GM19397 (cell line): ENCODE results near the gene ADAD1.
A peak's percentile ranks its signal among the peaks of the same experiment; 100 is the strongest.
"Not testable (repeated sequence)": the region's sequence is repeated elsewhere in the genome, so short reads cannot be mapped to it uniquely, and the experiment has no call there.

Source experiments
- ATAC-seq: cut with Tn5 transposase; IDR thresholded peaks from one replicate; pipeline ENCODE4 v1.9.1; 2021; ENCODE audit warnings: mild to moderate bottlenecking, moderate library complexity; ENCODE audit not compliant: unreplicated experiment

ADAD1 gene

DNA sequence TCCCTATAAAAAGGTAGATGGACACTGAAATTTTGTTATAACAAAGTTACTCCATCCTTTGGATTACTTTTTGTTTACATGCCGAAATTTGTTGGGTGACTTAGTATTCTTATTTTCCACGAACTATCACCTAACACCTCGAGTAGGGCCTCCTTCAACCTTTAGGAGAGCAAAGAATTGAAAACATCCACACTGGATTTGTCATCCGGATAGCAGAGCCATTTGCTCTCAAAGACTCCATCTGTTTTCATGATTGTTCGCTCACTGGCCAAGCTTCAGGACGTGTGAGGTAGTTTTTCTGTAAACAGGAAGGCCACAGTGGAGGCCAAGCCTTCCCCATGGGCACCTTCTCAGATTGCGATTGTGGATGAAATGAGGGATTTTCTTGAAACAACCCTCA, at the start of gene ADAD1:
TSS of gene ADAD1 (plus strand) at position 301 of the 400 bp plus-strand sequence. CDS start 1,059 bp downstream, outside the sequence.
- no peak for ATAC-seq

DNA sequence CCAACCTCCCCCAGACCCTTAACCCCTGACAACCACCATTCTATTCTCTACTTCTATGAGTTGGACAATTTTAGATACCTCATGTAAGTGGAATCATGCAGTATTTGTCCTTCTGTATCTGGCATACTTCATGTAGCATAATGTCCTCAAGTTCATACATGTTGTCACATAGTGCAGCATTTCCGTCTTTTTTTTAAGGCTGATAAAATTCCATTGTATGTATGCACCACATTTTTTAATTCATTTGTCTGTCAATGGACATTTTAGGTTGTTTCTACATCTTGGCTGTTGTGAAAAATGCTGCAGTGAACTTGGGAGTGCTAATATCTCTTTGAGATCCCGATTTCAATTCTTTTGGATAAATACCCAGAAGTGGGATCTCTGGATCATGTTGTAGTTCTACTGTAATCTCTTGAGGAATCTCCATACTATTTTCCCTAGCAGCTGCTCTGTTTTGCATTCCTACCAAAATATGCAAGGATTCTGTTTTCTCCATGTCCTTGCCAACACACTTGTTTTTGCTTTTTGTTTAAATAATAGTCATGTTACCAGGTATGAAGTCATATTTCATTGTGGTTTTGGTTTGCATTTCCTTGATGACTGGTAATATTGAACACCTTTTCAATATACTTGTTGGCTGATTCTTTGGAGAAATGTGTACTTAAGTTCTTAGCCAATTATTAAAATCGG, 48.8 kb upstream of the ADAD1 start:
- ATAC-seq, result no peak

DNA sequence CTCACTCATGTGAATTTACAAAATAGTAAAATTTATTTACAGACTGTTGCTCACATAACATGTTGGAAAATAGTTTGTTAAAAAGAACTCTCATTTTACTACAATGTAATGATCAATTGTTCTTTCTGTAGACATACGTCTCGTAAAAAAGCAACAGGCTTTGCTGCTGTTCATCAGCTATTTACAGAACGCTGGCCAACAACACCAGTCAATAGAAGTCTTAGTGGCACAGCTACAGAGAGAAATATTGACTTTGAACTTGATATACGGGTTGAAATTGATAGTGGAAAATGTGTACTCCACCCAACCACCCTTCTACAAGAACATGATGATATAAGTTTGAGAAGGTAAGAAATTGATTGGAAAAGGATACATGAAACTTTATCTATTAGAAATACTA, 47.6 kb upstream of the ADAD1 start:
- no peak for ATAC-seq

DNA sequence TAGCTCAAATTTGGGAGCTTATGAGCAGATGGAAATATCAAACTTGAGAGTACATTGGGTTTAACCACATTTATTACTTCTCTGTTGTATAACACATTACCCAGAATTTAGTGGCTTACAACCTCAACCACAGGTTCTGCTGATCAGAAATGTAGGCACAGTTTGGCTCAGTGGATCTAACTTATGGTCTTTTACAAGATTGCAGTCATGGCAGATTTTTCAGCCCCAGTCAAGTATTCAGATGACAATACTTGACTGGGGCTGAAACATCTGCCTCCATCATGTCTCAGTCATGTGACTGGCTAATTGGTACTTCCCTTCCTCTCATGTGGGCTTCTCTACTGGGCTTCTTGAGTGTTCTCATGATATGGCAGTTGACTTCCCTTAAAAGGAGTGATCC, 44.0 kb upstream of the ADAD1 start:
- ATAC-seq, result no peak

DNA sequence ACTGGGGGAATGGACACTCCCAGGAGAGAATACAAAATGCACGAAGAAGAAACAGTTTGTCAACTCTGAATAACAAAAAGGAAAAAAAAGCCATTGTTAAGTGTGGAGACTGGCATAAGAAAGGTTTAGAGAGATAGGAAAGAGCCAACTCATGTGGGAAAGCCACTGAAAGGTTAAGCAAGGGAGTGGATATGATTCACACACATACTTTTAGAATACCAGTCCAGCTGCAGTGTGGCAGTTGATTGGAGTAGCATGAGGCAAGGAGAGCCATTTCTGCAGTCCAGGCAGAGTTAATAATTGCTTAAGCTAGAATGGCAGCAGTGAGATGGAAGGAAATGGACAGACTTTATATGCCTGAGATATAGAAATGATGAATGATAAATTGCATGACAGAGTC, 36.9 kb upstream of the ADAD1 start:
- ATAC-seq, result no peak

DNA sequence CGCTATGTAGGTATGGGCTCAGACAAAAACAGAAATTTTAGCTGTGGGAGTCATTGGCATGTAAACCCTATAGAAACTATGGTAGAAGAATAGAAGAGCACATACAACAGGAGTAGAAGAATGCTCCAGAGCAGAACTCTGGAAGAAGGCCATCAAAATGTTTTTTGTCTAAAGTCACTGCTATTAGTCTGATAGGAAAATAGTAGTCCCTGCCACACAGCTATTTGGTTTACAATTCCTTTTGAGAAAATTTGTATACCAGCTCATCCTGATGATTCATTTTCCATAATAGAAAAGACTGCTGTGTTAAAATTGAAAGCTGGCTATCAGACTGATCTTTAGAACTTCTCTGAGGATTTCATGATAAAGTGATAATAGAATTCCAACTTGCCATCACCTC, 32.8 kb upstream of the ADAD1 start:
- no peak for ATAC-seq

DNA sequence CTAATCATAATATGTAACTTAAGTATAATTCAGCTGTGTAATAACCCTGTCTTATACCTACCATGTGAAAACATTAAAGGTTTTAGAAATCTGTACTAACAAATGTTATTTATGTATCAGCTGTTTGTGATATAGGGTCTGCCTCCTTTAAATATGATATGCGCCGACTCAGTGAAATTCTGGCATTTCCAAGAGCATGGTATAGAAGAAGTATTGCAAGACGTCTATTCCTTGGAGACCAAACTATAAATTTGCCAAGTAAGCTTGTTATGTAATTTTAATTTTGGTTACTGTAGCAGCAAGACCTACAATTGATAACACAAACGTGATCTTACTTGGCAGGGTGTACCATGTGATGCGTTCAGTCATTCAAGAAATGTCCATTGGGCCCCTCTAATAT, 32.3 kb upstream of the ADAD1 start:
- no peak for ATAC-seq

DNA sequence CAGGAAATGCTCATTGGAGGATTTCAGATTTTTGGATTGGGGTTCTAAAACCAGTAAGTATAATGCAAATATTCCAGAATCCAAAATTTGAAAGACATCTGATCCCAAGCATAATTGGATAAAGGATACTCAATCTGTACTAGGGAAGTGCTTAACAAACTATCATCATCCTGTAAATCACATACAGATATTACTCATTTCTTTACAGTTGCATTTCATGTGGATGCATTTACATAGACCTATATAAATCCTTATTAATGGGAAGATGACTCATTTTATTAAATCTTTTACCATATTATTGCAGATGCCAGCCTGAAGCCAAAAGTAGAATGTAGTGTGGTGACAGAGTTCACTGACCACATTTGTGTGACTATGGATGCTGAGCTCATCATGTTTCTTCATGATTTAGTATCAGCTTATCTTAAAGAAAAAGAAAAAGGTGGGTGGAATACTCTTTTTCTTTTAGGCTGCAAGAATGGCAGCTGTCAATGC, 22.4 kb upstream of the ADAD1 start:
- ATAC-seq, result no peak

DNA sequence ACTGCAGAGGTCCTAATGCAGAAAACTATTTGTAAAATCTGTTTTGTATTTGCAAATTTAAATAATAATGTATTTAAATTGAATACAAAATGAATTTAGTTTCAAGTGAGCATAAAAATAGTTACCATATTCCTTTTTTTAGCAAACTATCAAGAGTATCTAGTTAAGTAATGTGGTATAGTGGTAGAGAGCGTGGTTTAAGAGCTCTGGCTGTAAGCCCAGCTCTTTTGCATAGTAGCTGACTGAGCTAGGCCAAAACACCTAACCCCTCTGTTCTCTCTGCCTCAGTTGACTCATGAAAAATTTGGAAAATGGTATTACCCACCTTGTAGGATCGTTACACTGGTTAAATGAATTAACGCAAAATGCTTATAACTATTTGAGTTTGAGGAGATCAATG, 18.1 kb upstream of the ADAD1 start:
- peak; percentile 84 for ATAC-seq

DNA sequence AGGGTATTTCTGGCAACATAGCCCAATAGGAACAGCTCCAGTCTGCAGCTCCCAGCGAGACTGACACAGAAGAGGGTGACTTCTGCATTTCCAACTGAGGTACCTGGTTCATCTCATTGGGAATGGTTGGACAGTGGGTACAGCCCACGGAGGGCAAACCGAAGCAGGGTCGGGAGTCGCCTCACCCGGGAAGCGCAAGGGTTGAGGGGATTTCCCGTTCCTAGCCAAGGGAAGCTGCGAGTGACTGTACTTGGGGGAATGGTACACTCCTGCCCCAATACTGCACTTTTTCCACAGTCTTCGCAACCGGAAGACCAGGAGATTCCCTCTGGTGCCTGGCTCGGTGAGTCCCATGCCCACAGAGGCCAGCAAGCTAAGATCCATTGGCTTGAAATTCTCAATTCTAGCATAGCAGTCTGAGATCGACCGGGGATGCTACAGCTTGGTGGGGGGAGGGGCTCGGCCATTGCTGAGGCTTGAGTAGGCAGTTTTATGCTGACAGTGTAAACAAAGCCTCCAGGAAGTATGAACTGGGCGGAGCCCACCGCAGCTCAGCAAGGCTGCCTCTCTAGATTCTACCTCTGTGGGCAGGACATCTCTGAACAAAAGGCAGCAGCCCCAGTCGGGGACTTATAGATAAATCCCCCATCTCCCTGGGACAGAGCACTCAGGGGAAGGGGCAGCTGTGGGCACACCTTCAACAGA, 14.0 kb upstream of the ADAD1 start:
- ATAC-seq, result no peak

DNA sequence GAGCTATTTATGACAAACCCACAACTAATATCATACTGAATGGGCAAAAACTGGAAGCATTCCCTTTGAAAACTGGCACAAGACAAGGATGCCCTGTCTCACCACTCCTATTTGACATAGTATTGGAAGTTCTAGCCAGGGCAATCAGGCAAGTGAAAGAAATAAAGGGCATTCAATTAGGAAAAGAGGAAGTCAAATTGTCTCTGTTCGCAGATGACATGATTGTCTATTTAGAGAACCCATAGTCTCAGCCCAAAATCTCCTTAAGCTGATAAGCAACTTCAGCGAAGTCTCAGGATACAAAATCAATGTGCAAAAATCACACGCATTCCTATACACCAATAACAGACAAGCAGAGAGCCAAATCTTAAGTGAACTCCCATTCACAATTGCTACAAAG, 10.0 kb upstream of the ADAD1 start:
- ATAC-seq, result not testable (repeated sequence)

DNA sequence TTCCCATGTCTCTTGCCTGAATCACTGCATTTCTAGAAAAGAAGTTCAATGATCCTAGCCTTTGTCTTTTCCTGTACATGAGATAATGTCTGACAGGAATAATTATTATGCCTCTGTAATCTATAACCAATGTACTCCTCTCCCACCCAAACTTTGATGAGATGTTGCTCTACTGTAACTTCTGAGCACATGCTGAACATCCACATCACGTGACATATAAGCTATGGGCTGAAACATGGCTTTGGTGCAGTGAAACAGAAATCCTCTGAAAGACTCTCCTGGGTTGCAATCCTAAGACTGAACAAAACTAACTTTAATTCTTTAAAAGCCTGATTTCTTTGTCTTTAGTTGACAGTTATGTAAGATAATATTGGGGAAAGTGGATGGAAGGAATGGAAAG, 1.5 kb upstream of the ADAD1 start:
- ATAC-seq, result no peak

DNA sequence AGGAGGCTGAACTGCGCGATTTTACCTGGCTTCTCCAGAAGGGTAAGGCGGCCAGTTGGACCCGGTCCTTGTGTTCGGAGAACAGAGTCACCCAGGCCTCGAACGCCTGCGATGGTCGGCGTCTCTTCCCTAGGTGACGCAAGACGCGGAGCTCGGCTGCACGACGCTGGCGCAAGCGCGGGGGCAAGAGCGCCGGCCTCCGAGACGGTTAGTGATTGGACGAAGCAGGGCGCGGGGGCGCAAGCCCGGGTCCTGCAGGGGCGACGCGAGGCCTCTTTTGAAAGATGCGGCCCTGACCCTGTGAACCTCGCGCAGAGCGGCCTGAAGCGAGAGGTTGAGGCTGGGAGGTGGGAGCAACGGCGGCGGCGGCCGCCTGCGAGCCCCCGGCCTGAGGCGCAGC, 428 bp downstream of the ADAD1 start:
- no peak for ATAC-seq

DNA sequence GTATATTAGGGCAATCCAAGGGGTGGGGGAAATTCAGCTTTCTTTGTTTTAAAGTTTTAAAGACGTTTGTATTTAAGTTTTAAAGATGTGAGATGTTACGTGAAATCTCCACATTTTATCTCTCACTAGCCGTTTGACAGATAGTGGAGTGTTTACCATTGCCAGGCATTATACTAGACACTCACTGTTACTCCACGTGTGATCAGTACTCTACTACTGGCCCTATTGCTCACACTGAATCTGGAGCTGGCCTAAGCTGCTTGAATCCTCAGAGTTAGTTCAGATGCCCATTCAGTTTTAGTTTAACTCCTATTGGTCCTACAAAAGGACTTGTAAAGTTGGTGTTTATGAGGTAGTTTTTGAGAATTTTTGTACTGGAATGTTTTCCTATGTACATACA, 4.5 kb downstream of the ADAD1 start:
- ATAC-seq, result no peak

DNA sequence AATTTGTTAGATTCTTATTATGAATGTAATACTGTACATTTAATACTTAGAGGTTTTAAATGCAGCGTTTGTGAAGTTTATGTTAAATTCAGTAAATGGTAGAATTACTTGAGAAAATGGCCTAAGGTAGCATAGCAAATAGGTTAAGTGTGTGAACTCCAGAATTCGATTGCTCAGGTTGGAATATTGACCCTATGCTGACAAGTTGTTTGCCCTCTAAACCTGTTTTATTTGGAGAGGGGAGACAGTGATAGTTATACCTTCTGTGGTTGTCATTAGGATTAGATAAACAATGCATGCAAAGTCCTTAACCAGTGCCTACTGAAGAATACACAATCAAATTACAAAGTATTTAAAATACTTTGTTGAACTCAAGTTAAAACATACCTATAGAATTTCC, 5.4 kb downstream of the ADAD1 start:
- no peak for ATAC-seq

DNA sequence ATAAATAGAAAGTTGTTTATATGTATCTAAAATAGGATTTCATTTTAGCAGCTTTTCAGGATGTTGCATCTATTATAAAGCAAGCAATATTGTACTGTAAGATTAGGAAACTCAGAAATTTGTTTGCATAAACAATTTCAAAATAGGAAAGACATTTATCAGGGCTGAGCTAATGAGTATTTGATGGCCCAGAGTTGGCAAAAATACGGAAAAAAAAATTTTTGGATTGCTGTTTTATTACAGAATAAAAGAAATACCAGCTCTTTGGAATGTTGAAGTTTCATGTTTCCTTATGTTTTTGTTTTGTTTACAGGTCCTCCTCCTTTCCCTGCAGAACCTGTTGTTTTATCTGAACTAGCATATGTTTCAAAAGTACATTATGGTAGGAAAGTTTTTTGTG, 14.5 kb downstream of the ADAD1 start:
- no peak for ATAC-seq

DNA sequence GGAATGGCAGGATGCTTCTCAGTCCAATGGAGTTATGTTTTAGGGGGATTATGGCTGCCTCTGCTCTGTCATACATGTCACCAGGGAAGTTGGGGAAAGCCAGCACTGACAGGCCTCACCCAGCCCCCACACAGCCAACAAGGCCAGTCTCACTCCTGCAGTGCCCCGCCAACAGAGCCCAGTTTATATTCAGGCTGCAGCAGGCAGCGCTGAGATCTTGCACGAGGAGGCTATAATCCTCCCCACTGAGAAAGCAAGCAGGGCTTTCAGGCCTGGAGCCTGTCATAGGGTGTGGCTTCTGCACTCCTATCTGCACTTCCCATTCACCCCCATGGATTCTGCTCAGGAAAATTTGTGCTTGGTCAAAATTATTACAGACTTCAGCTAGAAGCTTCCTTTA, 25.1 kb downstream of the ADAD1 start:
- no peak for ATAC-seq

DNA sequence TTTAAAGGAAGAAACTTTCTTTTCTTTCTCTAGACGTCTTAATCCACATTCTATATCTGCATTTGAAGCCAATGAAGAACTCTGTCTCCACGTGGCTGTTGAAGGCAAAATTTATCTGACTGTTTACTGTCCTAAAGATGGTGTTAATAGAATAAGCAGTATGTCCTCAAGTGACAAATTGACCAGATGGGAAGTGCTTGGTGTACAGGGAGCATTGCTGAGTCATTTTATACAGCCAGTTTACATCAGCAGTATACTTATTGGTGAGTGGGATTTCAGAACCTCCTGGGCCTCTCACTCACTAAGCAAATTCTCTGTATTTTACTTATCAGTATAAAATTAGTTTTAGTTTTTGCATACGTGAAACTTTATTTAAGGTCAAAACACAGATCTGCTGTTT, 33.7 kb downstream of the ADAD1 start:
- no peak for ATAC-seq

DNA sequence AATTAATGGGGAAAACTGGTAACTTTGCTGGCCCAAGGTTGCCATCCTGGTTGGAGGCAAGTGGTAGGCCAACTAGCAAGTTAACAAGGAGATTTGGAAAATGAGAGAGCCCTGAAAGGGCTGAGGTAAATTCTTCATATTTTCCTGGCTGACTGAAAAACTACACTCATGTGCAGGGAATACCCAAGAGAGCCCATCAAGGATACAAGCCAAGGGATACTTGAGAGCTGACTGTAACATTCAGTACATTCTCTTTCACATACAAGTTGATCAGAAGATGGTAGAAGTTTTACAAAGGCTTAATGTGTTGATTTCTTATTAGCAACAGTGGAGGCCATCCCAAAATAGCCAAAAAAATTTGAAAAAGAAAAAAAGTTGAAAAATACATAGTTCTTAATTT, 44.4 kb downstream of the ADAD1 start:
- no peak for ATAC-seq

DNA sequence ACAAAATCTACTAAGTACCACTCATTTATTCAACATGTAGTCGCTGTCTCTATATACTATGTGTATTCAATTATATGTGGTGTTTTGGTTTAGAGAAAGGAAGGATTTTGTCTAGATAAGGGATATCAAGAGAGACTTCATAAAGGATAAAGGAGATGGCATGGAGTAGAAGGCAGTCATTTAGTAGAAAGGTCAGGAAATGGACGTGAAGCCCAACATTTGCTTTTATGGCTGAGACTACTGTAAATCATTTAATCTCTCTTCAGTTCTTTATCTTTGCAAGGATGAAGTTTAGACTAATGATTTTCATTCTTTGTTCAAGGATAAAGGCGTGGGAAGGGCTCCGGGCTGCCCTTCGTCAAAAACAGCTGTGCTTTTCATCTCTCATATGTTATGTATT, 52.5 kb downstream of the ADAD1 start:
- ATAC-seq, result no peak

DNA sequence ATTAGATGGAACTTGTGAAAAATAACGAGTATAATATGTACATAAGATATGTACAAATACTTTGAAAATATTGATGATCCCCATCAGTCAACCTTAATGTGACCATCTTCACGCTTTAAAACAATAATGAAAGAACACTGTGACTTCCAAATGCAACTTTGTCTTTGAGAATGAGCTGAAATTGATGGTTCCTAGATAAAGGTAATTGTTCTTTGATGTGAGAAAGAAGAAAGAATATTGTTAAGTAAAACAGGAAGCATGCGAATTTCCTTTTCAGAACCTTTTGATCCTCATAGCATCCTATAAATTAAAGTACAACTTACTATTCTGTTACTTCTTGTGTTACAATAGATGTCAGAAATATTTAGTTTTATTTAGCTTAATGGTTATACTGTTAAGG, 55.5 kb downstream of the ADAD1 start:
- ATAC-seq, result no peak

DNA sequence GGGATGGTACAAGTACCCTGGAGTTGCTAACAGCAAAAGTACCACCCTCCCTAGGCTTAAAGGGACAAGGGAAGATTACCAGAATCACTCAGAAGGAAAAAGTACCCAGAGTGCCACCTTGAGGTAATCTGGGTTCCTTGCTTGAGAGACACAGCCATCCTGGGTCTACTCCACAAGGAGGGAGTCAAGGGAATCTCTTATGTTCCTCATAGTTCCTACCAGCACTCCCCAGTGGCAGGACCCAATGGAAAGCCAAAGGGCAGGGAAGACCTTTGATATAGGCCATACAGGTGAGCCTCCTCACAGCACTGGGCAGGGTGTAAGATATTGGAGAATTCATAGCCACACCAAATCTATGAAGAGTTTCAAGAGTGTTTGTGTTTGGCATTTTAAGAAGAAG, 72.0 kb downstream of the ADAD1 start:
- no peak for ATAC-seq
